MCF 10A (cell line): ENCODE results near the gene UPK2. TPM values are rescaled to one million over a fixed set of nuclear protein-coding genes. Genes with fewer than 3 reads are reported as not detected.

ENCODE experiments used
- Bru-seq: library from RNA; stranded (reverse); fragments of 400-500 nt; gene quantifications from one replicate; lab custom pipeline; 2021; lab: Mats Ljungman, UMichigan
- BruChase-seq, 2 experiments: library from RNA; stranded (reverse); fragments of 400-500 nt; gene quantifications; one replicate each; lab custom pipeline; 2021; lab: Mats Ljungman, UMichigan
- BruUV-seq: library from RNA; stranded (reverse); fragments of 400-500 nt; replicated peaks from 2 replicates; lab custom pipeline; 2021; lab: Mats Ljungman, UMichigan
- CTCF ChIA-PET: fragments of 300-600 bp; sonication (Branson Sonifier 250); formaldehyde crosslinking; extraction: SDS; loops from one replicate; lab custom pipeline; 2021; ENCODE audit warnings: antibody characterized with exemption, inconsistent platforms; lab: Yijun Ruan, JAX
- POLR2A ChIA-PET: fragments of 300-600, 350-650 bp; sonication (Branson Sonifier 250); formaldehyde crosslinking; extraction: SDS; loops from one replicate; lab custom pipeline; 2020; ENCODE audit warnings: antibody characterized with exemption, inconsistent platforms; lab: Yijun Ruan, JAX
- DNase-seq: peaks from one replicate; pipeline ENCODE4 v3.0.0-alpha.2; 2018; ENCODE audit not compliant: unreplicated experiment
- H3K27ac Mint-ChIP-seq: one replicate; pipeline ENCODE4 v1.8.0; 2022; ENCODE audit warnings: mild to moderate bottlenecking, low read depth, mixed read lengths; ENCODE audit not compliant: unreplicated experiment
- H3K27me3 Mint-ChIP-seq: one replicate; pipeline ENCODE4 v1.8.0; 2022; ENCODE audit warnings: mixed read lengths; ENCODE audit not compliant: insufficient read depth, unreplicated experiment
- H3K36me3 Mint-ChIP-seq: one replicate; pipeline ENCODE4 v1.8.0; 2022; ENCODE audit warnings: mild to moderate bottlenecking, moderate library complexity, mixed read lengths; ENCODE audit not compliant: insufficient read depth, unreplicated experiment
- H3K4me1 Mint-ChIP-seq: one replicate; pipeline ENCODE4 v1.8.0; 2022; ENCODE audit warnings: mixed read lengths; ENCODE audit not compliant: insufficient read depth, unreplicated experiment
- H3K4me3 Mint-ChIP-seq: one replicate; pipeline ENCODE4 v1.8.0; 2022; ENCODE audit warnings: mild to moderate bottlenecking, moderate library complexity, mixed read lengths; ENCODE audit not compliant: unreplicated experiment
- H3K9me3 Mint-ChIP-seq: one replicate; pipeline ENCODE4 v1.8.0; 2022; ENCODE audit warnings: mixed read lengths; ENCODE audit not compliant: unreplicated experiment
- CTCF ChIP-seq: fragments of 200-600 bp; IDR thresholded peaks from one replicate; pipeline ENCODE4 v1.8.0; 2022; ENCODE audit warnings: antibody characterized with exemption, mild to moderate bottlenecking; ENCODE audit not compliant: unreplicated experiment
- intact Hi-C: fragments of 100-400 bp; cut with micrococcal nuclease; formaldehyde crosslinking; loops from 2 replicates; pipeline ENCODE4 v1.14.1; 2022
- long read RNA-seq: library from polyadenylated mRNA; stranded (forward); transcript quantifications from one replicate; pipeline ENCODE4 v2.0.0, GENCODE V29; 2022
- total RNA-seq: library from RNA; stranded (reverse); gene quantifications from 2 replicates; pipeline ENCODE4 v1.2.3, GENCODE V29; 2022

Gene UPK2
- not detected in 2 replicates for total RNA-seq
- not detected for Bru-seq, nascent RNA
- BruChase-seq, experiment 1, labeled RNA remaining after a 6-hour chase, result not detected
- BruChase-seq, experiment 2, labeled RNA remaining after a 2-hour chase, result not detected
- long read RNA-seq, result 0 reads

DNA sequence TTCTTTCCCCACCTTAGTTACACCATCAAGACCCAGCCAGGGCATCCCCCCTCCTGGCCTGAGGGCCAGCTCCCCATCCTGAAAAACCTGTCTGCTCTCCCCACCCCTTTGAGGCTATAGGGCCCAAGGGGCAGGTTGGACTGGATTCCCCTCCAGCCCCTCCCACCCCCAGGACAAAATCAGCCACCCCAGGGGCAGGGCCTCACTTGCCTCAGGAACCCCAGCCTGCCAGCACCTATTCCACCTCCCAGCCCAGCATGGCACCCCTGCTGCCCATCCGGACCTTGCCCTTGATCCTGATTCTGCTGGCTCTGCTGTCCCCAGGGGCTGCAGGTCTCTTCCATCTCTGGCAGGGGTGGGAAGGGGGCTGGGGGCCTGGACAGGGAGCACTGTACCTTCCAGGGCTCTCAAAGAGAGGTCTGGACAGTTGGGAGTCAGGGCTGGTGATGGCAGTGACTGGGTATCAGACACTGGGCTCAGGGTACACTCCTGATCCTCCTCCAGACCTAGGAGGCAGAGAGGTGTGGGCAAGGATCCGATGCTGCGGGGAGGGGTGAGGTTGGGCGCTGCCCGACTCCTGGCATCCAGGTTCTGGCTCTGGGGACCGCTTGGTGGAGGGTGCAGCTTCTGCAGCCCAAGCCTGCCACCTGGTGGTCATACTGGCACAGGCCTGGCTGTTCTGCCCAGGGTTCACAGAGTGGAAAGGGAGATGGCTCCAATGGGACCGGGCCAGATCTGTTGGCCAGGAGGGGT, at the start of gene UPK2:
Gene UPK2, plus strand, starts transcription at position 205 of the 753 bp plus-strand sequence. Its CDS starts 53 bp downstream, at position 258.
- no peaks in the 10 kb centered on the region for H3K36me3 Mint-ChIP-seq
- no peak within 1 kb of the TSS for H3K4me3 Mint-ChIP-seq
- H3K9me3 Mint-ChIP-seq, result no peaks in the 10 kb centered on the region
- H3K27me3 Mint-ChIP-seq, result peaks cover 12% of the 10 kb centered on the region
- peak within 1 kb of the TSS; percentile 47 for H3K27ac Mint-ChIP-seq
- intact Hi-C loops, result loop anchor here (1.0 to 5.0 kb wide), 6 partner anchors 27 to 349 kb away; partner anchors contain the start of gene PHLDB1
- ChIA-PET POLR2A (interaction anchor here (0.6 to 1.7 kb wide), 3 partner anchors 14 to 165 kb away, joined by 3 to 4 read pairs (median 4); partner anchors contain the start of gene DDX6), CTCF (interaction anchor here (0.5 to 2.7 kb wide), 18 partner anchors 8 to 545 kb away, joined by 3 to 18 read pairs (median 4); no protein-coding TSS in a partner anchor)
- DNase-seq, result peak; percentile 84
- TF ChIP-seq CTCF, result peak; percentile 89
- BruUV-seq, result no TSS peak
- peaks cover 8% of the 10 kb centered on the region for H3K4me1 Mint-ChIP-seq

DNA sequence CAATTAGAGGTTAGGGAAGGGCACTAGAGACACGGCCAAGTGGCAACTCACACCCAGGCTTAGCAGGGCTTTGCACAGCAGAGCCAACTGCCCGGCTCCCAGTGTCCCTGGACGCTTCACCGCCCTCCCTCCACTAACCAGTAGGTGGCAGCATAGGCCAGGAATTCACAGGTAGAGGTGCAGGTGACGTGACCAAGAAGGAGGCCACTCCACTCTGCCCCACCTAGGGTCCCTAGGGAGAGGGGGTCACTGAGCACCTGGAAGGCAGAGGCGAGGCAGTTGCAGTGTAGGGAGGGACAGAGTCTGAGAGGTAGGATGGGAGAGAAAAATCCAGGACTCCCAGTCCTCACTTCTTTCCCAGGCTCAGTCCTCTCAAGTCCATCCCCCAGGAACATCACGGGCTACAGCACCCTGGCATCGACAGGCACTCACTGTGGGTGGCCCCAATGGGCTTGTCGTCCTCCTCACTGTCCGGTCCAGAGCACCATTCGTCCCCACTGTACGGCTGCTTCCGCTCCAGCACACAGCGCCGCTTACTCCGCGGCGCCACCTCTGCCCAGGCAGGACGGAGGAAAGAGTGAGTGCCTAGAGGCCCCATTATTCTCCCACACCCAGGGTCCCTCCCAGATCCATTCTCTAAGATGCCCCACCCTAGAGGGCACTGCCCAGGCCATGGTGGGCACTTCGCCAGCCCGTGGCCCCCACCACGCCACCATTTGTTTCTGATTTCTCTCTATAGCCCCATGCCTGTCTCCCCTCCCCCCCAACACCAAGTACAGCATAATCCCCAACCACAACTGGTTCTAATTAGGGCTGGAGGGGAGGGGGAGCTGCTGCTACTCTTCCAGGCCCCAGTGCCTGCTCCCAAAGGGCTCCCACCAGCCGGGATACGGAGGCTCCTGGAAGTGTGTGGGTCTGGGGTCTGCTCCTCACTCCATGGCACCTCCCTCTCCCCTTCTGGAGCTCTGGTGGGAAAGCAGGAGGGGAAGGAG, 48.8 kb upstream of the UPK2 start:
- Mint-ChIP-seq H3K4me1 (peaks cover 47% of the 10 kb centered on the region), H3K27ac (no peak overlapping the region), H3K36me3 (peaks cover 56% of the 10 kb centered on the region), H3K27me3 (no peaks in the 10 kb centered on the region), H3K4me3 (peak overlapping the region; percentile 33), H3K9me3 (no peaks in the 10 kb centered on the region)
- TF ChIP-seq CTCF, result peak; percentile 94
- CTCF ChIA-PET, result interaction anchor here (0.7 to 1.8 kb wide), 14 partner anchors 10 to 434 kb away, joined by 3 to 20 read pairs (median 4); partner anchors contain the start of gene UPK2
- no TSS peak for BruUV-seq
- DNase-seq, result peak; percentile 85
- intact Hi-C loops, result loop anchor here (1.0 to 5.0 kb wide), 4 partner anchors 21 to 217 kb away; partner anchors contain the start of genes DDX6 and UPK2
- POLR2A ChIA-PET, result interaction anchor here (0.6 to 0.7 kb wide), 2 partner anchors 114 to 647 kb away, joined by 3 read pairs; no protein-coding TSS in a partner anchor

DNA sequence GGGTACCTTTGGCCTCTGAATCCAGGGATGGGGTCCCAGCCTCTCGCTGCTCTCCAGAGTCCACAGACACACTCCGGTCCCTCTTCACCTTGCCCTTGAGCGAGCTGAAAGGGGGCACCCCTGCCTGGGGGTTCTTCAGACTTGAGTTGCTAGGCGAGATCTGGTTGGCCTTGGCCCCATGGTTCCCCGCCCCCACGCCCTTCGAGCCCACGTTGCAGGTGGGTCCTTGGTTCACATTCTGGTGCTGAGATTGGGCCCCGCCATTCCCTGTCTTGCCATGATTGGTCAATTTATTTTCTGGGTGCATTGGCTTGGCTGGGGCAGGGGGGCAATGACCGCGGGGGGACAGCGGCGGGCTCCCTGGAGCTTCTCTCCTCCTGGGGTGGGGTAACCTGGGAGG, 47.8 kb upstream of the UPK2 start:
- CTCF ChIA-PET, result interaction anchor here (0.7 to 1.8 kb wide), 9 partner anchors 9 to 313 kb away, joined by 3 to 7 read pairs (median 4); partner anchors contain the start of gene UPK2
- DNase-seq, result no peak
- Mint-ChIP-seq H3K36me3 (peaks cover 56% of the 10 kb centered on the region), H3K4me3 (no peak overlapping the region), H3K27me3 (no peaks in the 10 kb centered on the region), H3K9me3 (no peaks in the 10 kb centered on the region), H3K4me1 (peaks cover 52% of the 10 kb centered on the region), H3K27ac (no peak overlapping the region)
- POLR2A ChIA-PET, result interaction anchor here (0.6 to 1.3 kb wide), 3 partner anchors 35 to 648 kb away, joined by 3 to 4 read pairs (median 3); partner anchors contain the start of gene CENATAC
- TF ChIP-seq CTCF, result no peak
- intact Hi-C loops, result loop anchor here (5.0 kb wide), 1 partner anchor 116 kb away; the partner anchor contains the start of gene DDX6
- BruUV-seq, result no TSS peak
